Neural crest cell (in vitro differentiated cells): ENCODE data around the gene NFAM1. TPM values are rescaled to one million over a fixed set of nuclear protein-coding genes. Genes with fewer than 3 reads are reported as not detected.
A peak's percentile ranks its signal among the peaks of the same experiment; 100 is the strongest.

Source experiments
- DNase-seq: peaks from one replicate; pipeline ENCODE4 v3.0.0; 2021; ENCODE audit warnings: low read depth, mixed read lengths, low spot score
- H3K27ac Mint-ChIP-seq: one replicate; pipeline ENCODE4 v1.8.0; 2021; ENCODE audit warnings: mild to moderate bottlenecking, mixed read lengths; ENCODE audit not compliant: unreplicated experiment
- H3K27me3 Mint-ChIP-seq: 2 replicates; pipeline ENCODE4 v1.8.0; 2021; ENCODE audit warnings: low read depth, mild to moderate bottlenecking, mixed read lengths
- H3K36me3 Mint-ChIP-seq: 2 replicates; pipeline ENCODE4 v1.8.0; 2021; ENCODE audit warnings: low read depth, mild to moderate bottlenecking, mixed read lengths
- H3K4me1 Mint-ChIP-seq: 2 replicates; pipeline ENCODE4 v1.8.0; 2021; ENCODE audit warnings: mixed read lengths
- H3K4me3 Mint-ChIP-seq: one replicate; pipeline ENCODE4 v1.8.0; 2021; ENCODE audit warnings: mild to moderate bottlenecking, mixed read lengths
- H3K9me3 Mint-ChIP-seq: 2 replicates; pipeline ENCODE4 v1.8.0; 2021; ENCODE audit warnings: mixed read lengths
- CTCF ChIP-seq: fragments of 200-600 bp; sonication (generic); conservative IDR thresholded peaks from 2 replicates; pipeline ENCODE4 v1.5.0; 2021; ENCODE audit warnings: antibody characterized with exemption, mild to moderate bottlenecking
- total RNA-seq: library from RNA; stranded (reverse); gene quantifications from 2 replicates; pipeline ENCODE4 v1.2.1, GENCODE V29; 2021

Gene NFAM1
- total RNA-seq, 1 donor from 2014 or later, result 0.07 TPM

GRCh38 chr22:42340829-42341383, 91.3 kb downstream of the NFAM1 start:
- DNase-seq, result no peak
- peak overlapping the region; percentile 77 for H3K4me3 Mint-ChIP-seq
- no peaks in the 10 kb centered on the region for H3K9me3 Mint-ChIP-seq
- H3K4me1 Mint-ChIP-seq, result peaks cover 15% of the 10 kb centered on the region
- no peak for TF ChIP-seq CTCF
- H3K36me3 Mint-ChIP-seq, result no peaks in the 10 kb centered on the region
- H3K27me3 Mint-ChIP-seq, result peaks cover 13% of the 10 kb centered on the region
- H3K27ac Mint-ChIP-seq, result no peak overlapping the region

GRCh38 chr22:42340150-42340549, 92.1 kb downstream of the NFAM1 start:
- DNase-seq, result no peak
- H3K36me3 Mint-ChIP-seq, result no peaks in the 10 kb centered on the region
- TF ChIP-seq CTCF, result no peak
- peaks cover 18% of the 10 kb centered on the region for H3K4me1 Mint-ChIP-seq
- H3K4me3 Mint-ChIP-seq, result peak overlapping the region; percentile 44
- no peaks in the 10 kb centered on the region for H3K9me3 Mint-ChIP-seq
- peaks cover 13% of the 10 kb centered on the region for H3K27me3 Mint-ChIP-seq
- no peak overlapping the region for H3K27ac Mint-ChIP-seq

DNA sequence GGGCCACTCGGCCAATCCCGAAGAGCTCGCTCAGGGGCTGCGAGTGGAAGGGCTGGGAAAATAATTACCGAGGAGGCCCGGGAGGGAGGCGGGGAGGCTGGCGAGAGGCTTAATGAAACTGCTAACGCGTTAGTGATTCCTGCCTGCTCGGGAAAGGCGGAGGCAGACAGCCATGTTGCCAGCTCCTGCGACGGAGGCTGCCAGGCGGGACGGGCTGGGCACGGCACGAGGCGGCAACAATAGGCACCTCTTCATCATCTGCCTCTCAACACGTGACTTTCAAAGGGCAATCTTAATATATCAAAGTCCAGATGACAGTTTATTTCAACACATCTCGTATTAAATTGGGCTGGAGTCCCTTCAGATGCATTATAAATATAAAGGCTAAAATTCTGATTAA, 93.7 kb downstream of the NFAM1 start:
- Mint-ChIP-seq H3K4me1 (peaks cover 18% of the 10 kb centered on the region), H3K36me3 (no peaks in the 10 kb centered on the region), H3K27me3 (peaks cover 13% of the 10 kb centered on the region), H3K9me3 (no peaks in the 10 kb centered on the region), H3K4me3 (no peak overlapping the region), H3K27ac (no peak overlapping the region)
- TF ChIP-seq CTCF, result no peak
- no peak for DNase-seq

DNA sequence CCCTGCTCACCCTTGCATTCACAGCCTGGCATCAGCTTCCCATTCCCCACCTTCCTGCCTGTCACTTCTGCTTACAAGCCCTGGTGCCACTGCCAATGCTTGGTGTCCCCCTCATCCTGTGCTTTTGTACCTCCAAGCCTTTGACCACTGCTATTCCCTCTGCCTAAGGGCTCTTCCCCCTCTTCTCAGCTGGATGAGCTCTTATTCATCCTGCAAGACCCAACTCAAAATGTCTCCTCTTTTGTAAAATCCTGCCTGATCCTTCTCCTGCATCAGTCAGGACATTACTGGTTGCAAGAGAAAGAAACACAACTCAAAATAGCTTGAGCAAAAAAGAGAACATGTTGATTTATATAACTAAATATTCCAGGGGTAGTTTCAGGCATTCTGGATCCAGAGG, 94.8 kb downstream of the NFAM1 start:
- no peaks in the 10 kb centered on the region for H3K36me3 Mint-ChIP-seq
- DNase-seq, result no peak
- peak overlapping the region; percentile 38 for H3K27ac Mint-ChIP-seq
- TF ChIP-seq CTCF, result no peak
- H3K27me3 Mint-ChIP-seq, result peaks cover 13% of the 10 kb centered on the region
- no peaks in the 10 kb centered on the region for H3K9me3 Mint-ChIP-seq
- H3K4me1 Mint-ChIP-seq, result peaks cover 14% of the 10 kb centered on the region
- no peak overlapping the region for H3K4me3 Mint-ChIP-seq

GRCh38 chr22:42336527-42337227, 95.5 kb downstream of the NFAM1 start:
- Mint-ChIP-seq H3K27ac (no peak overlapping the region), H3K4me3 (no peak overlapping the region), H3K27me3 (peaks cover 8% of the 10 kb centered on the region), H3K9me3 (no peaks in the 10 kb centered on the region), H3K36me3 (no peaks in the 10 kb centered on the region), H3K4me1 (peaks cover 8% of the 10 kb centered on the region)
- no peak for DNase-seq
- TF ChIP-seq CTCF, result no peak
